DND-41 (cell line): ENCODE measurements around the gene TRIM14.
A peak's percentile ranks its signal among the peaks of the same experiment; 100 is the strongest.

ENCODE experiments used
- ATAC-seq: fragments of 200-7000 bp; cut with Tn5 transposase; 3 replicates; pipeline ENCODE4 v1.9.1; 2021; ENCODE audit warnings: low read depth; ENCODE audit not compliant: insufficient read depth
- DNase-seq: peaks from one replicate; pipeline ENCODE4 v3.0.0-alpha.2; 2020
- H2AFZ ChIP-seq: 2 replicates; pipeline ENCODE4 v1.6.0; 2012; ENCODE audit warnings: low read depth, low read length
- H3K27ac ChIP-seq: 2 replicates; pipeline ENCODE4 v1.5.1; 2012; ENCODE audit warnings: low read length, inconsistent platforms
- H3K27me3 ChIP-seq: fragments of 200-600 bp; sonication (generic); 2 replicates; pipeline ENCODE4 v1.6.0; 2012; ENCODE audit warnings: low read length, mild to moderate bottlenecking, inconsistent platforms; ENCODE audit not compliant: insufficient read depth, poor library complexity
- H3K36me3 ChIP-seq: 2 replicates; pipeline ENCODE4 v1.5.1; 2012; ENCODE audit warnings: low read length, inconsistent platforms; ENCODE audit not compliant: insufficient read depth
- H3K4me1 ChIP-seq: 2 replicates; pipeline ENCODE4 v1.5.1; 2012; ENCODE audit warnings: mild to moderate bottlenecking, low read length; ENCODE audit not compliant: insufficient read depth
- H3K4me2 ChIP-seq: 2 replicates; pipeline ENCODE4 v1.6.0; 2012; ENCODE audit warnings: mild to moderate bottlenecking, moderate library complexity, low read length, inconsistent platforms; ENCODE audit not compliant: insufficient read depth
- H3K4me3 ChIP-seq, 2 experiments: fragments of 200-600 bp in 1 of 2; shearing (Covaris generic) in 1 of 2; 2 replicates each; pipeline ENCODE4 v1.5.1; 2012 to 2016; ENCODE audit warnings: inconsistent platforms in 2 of 2, low read length in 2 of 2, mild to moderate bottlenecking in 2 of 2, low read depth in 1 of 2, moderate library complexity in 1 of 2
- H3K79me2 ChIP-seq: 2 replicates; pipeline ENCODE4 v1.6.0; 2012; ENCODE audit warnings: low read length, inconsistent platforms; ENCODE audit not compliant: insufficient read depth
- H3K9ac ChIP-seq: 2 replicates; pipeline ENCODE4 v1.6.0; 2012; ENCODE audit warnings: low read depth, mild to moderate bottlenecking, inconsistent platforms, low read length, moderate library complexity
- H3K9me3 ChIP-seq: 2 replicates; pipeline ENCODE4 v1.5.1; 2012; ENCODE audit warnings: low read length, moderate library complexity, mild to moderate bottlenecking, inconsistent platforms; ENCODE audit not compliant: insufficient read depth, severe bottlenecking
- H4K20me1 ChIP-seq: 2 replicates; pipeline ENCODE4 v1.6.0; 2012; ENCODE audit warnings: low read length; ENCODE audit not compliant: insufficient read depth
- CTCF ChIP-seq: IDR thresholded peaks from 2 replicates; pipeline ENCODE4 v1.5.1; 2012; ENCODE audit warnings: borderline replicate concordance, low read length, moderate library complexity, mild to moderate bottlenecking; ENCODE audit not compliant: poor library complexity, severe bottlenecking; ENCODE audit errors: extremely low read depth
- EZH2 ChIP-seq: IDR thresholded peaks from 3 replicates; pipeline ENCODE4 v1.6.1; 2012; ENCODE audit warnings: borderline replicate concordance, low read depth, mild to moderate bottlenecking, moderate library complexity, low read length, inconsistent platforms; ENCODE audit not compliant: severe bottlenecking

TRIM14 gene

GRCh38 chr9:98034593-98035546, 84.2 kb downstream of the TRIM14 start:
- H3K4me2 ChIP-seq, result peak overlapping the region; percentile 55
- H3K4me1 ChIP-seq, result peaks cover 6% of the 10 kb centered on the region
- 0 out of 4 replicates have a peak overlapping the region, but pooled peaks of 1 of the 2 experiments have one; percentile 17 for H3K4me3 ChIP-seq
- no peaks in the 10 kb centered on the region for H3K36me3 ChIP-seq
- peak overlapping the region; percentile 66 for H2AFZ ChIP-seq
- ATAC-seq (peak; percentile 99), DNase-seq (peak; percentile 84)
- no peaks in the 10 kb centered on the region for H4K20me1 ChIP-seq
- TF ChIP-seq CTCF, result peak; percentile 89
- TF ChIP-seq EZH2, result no peak
- no peaks in the 10 kb centered on the region for H3K9me3 ChIP-seq
- H3K27me3 ChIP-seq, result no peaks in the 10 kb centered on the region
- no peak overlapping the region for H3K27ac ChIP-seq
- no peaks in the 10 kb centered on the region for H3K79me2 ChIP-seq
- no peak overlapping the region for H3K9ac ChIP-seq

- Histone ChIP-seq H3K27me3 (no peaks in the 10 kb centered on the region), H3K9ac (no peak overlapping the region), H3K4me1 (peaks cover 6% of the 10 kb centered on the region), H3K27ac (no peak overlapping the region), H3K4me3 (no peak overlapping the region), H3K36me3 (no peaks in the 10 kb centered on the region), H4K20me1 (no peaks in the 10 kb centered on the region), H3K9me3 (no peaks in the 10 kb centered on the region), H3K4me2 (no peak overlapping the region), H3K79me2 (no peaks in the 10 kb centered on the region), H2AFZ (no peak overlapping the region)
- ATAC-seq, result no peak
- TF ChIP-seq EZH2 (no peak), CTCF (no peak)
- DNase-seq, result no peak
These were observed 87.1 kb downstream of the TRIM14 start for GRCh38 chr9:98031935-98032334.

GRCh38 chr9:98031169-98031568, 87.9 kb downstream of the TRIM14 start:
- Histone ChIP-seq H4K20me1 (no peaks in the 10 kb centered on the region), H3K4me3 (no peak overlapping the region), H3K27ac (no peak overlapping the region), H2AFZ (no peak overlapping the region), H3K9ac (no peak overlapping the region), H3K4me2 (no peak overlapping the region), H3K79me2 (no peaks in the 10 kb centered on the region), H3K27me3 (no peaks in the 10 kb centered on the region), H3K4me1 (peaks cover 6% of the 10 kb centered on the region), H3K9me3 (no peaks in the 10 kb centered on the region), H3K36me3 (no peaks in the 10 kb centered on the region)
- DNase-seq (no peak), ATAC-seq (no peak)
- no peak for TF ChIP-seq CTCF
- TF ChIP-seq EZH2, result no peak
